HTR-8/SVneo (cell line): ENCODE data around the gene RAB44.
"Not testable (repeated sequence)": the region's sequence is repeated elsewhere in the genome, so short reads cannot be mapped to it uniquely, and the experiment has no call there.

Source experiments
- DNase-seq: peaks from one replicate; pipeline ENCODE4 v3.0.0; 2011; ENCODE audit warnings: low spot score, mixed read lengths; ENCODE audit not compliant: insufficient read length
- FAIRE-seq: peaks from 2 replicates; lab custom pipeline; 2011; peaks lifted over from hg19 to GRCh38; lab: Jason Lieb, UNC

RAB44 gene, protein sequence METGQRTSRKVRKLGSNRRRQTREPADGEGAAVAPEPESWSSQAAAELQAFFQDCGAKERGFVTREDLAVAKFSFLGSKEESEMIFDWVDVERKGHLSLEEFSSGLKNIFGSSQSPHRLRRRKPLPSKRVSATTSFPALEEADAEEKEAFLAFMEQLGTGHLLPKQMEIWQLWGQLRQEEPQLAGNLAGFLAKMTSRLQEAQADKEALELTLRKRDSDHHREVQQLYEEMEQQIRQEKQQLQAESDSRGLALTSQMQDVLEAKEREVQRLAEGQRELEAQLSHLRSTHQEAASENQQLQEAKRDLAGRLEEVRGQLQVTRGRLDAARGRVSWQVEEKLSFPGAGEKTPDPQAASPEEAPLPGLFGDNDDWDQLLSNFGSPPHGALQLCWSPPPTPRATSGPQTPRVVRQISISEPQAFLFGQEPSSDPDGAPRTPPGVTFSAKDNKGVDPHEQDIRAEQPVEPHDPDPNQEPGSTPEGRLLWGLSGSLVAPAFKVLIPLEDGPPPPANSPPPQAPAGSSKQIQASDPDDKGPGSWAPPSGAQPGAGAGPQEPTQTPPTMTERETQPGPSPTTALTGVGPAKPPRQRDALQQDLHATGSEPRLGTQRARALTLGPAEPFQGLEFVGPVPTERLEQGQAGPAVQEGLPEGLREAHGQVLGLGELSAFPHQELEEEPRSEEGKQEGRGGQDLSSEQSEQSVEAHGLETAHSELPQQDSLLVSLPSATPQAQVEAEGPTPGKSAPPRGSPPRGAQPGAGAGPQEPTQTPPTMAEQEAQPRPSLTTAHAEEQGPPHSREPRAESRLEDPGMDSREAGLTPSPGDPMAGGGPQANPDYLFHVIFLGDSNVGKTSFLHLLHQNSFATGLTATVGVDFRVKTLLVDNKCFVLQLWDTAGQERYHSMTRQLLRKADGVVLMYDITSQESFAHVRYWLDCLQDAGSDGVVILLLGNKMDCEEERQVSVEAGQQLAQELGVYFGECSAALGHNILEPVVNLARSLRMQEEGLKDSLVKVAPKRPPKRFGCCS

DNA sequence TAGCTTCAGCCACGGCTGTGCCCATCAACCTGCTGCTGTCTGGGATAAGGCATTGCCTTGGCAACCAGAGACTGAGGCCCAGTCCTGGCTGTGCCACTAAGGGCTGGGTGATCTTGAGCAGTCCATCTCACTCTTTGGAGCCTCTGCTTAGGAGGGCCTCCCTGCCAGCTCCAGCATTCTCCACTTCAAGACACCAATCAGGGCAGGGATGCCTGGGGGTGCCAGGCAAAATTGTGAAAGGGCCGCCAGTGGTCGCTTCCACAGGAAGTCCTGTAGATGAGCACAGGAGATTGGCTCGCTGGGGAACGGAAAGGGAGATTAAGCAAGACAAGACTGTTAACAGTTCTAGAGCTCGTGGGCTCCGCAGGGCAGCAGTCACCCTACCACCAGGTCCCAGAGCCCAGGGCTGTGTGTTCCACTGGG lies at the start of gene RAB44:
Gene RAB44 (plus strand): TSS at position 346 of the 423 bp plus-strand sequence. CDS start 6,410 bp downstream, outside the sequence.
- DNase-seq (no peak), FAIRE-seq (no peak)

DNA sequence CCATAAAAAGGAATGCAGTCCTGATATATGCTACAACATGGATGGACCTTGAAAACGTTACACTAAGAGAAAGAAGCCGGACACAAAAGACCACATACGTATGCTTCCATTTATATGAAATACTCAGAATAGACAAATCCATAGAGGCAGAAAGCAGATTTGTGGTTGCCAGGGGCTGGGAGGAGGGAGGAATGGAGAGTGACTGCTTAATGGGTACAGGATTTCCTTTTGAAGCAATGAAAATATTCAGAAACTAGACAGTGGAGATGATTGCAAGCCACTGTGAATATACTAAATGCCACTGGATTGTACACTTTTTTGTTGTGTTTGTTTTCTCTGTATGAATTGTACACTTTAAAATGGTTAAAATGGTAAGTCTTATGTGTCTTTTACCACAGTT lies 48.5 kb upstream of the RAB44 start:
- no peak for FAIRE-seq
- no peak for DNase-seq

GRCh38 chr6:36649701-36650484 lies 47.7 kb upstream of the RAB44 start:
- no peak for DNase-seq
- peak; percentile 28 for FAIRE-seq

DNA sequence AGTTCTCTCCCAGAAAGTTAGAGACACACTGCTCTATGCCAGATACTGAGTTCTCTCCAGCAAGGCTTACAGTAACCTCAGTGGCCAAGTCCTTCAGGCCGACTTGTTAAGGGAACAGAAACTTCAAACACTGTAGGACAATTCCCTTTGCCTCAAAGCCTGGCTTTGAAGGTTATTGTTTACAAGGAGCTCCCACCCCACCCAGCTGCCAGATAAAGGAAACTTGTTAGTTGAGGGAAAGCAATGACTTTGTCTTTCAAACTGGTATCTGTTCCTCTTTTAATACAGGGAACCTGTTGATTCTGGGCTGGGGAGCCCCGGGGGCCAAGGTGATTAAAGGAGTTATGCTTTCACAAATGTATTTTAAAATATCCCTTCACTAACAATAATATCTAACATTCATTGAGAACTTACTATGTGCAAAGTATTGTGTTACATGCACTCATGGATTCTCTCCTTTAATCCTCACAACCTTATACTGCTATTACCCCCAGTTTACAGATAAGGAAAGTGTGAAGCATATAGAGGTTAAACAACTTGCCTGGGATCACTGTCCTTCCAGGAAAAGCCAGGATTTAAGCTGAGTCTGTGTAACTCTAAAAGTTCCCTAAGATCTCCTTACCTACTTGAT lies 46.7 kb upstream of the RAB44 start:
- no peak for FAIRE-seq
- no peak for DNase-seq

GRCh38 chr6:36651659-36652379 lies 45.8 kb upstream of the RAB44 start:
- FAIRE-seq (no peak), DNase-seq (no peak)

DNA sequence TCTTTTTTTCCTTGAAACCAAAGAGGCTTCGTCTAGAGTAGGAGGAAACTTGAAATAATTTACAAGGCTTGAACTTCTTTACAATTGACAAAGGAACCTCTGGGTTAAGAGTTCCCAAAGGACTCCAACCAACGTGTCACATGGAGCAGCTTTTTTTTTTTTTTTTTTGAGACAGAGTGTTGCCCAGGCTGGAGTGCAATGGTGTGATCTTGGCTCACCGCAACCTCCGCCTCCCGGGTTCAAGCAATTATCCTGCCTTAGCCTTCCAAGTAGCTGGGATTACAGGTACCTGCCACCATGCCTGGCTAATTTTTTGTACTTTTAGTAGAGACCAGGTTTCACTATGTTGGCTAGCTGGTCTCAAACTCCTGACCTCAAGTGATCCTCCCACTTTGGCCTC lies 43.2 kb upstream of the RAB44 start:
- DNase-seq, FAIRE-seq: not testable (repeated sequence)

GRCh38 chr6:36655085-36655724 lies 42.4 kb upstream of the RAB44 start:
- no peak for DNase-seq
- no peak for FAIRE-seq

DNA sequence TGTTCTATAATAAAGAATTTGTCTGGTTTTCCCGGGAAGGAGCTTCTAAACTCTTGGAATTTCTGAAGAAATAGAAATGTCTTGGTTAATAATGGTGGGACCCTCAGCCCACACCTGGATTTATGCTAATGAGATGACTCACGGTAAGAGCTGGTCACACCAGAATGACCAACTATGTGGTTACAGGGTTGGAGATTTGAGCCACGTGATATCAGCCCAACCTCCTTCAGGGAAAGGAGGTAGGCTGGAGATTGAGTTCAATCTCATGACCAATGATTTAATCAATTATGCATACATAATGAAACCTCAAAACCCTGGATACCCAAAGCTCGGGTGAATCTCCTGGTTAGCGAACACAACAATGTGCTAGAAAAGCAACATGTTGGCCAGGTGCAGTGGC lies 41.2 kb upstream of the RAB44 start:
- DNase-seq (no peak), FAIRE-seq (no peak)

DNA sequence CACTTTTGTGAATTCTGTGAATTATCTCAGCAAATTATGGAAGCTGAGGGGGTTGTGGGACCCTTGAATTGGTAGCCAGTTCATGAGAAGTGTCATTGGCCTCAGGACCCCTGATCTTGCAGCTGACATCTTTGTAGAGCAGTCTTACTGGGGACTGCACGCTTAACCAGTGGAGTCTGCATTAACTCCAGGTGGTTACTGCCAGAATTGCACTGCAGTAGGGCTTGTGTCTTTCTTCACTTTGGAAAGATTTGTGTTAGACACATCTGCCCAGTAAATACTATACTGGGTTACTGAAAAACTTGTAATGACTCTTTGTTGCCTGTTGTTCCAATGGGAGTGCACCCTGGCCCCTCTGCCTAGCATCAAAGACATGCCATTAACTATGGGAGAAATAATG lies 40.4 kb upstream of the RAB44 start:
- DNase-seq (no peak), FAIRE-seq (no peak)

DNA sequence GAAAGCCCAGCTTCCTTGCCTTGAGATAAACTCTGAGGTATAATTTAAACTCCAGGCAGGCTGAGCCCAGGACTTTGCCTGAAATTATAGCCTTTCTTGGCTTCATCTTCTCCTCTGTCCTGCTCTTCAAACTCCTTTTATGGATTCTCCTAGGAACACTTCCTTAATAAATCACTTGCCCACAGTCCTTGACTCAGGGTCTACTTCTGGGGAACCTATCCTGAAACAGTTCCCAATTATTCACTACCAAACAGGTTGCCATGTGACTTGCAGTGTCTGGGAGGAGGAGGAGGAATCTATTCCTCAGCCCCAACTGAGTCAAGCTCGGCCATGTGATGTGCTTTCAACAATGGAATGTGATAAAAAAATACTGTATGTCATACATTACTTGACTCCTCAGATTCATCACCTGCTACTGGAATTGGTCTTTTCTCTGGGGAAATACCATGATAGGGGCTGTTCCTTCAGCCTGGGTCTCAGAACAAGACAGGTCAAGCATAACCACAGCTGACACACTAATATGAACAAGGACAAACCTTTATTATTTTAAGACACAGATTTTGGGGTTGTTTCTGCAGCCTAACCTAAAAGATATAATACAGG lies 39.6 kb upstream of the RAB44 start:
- FAIRE-seq: no peak
- DNase-seq: no peak

GRCh38 chr6:36659271-36659670 lies 38.4 kb upstream of the RAB44 start:
- no peak for DNase-seq
- FAIRE-seq: no peak

- FAIRE-seq: peak; percentile 9
- DNase-seq: no peak
These were observed 36.7 kb upstream of the RAB44 start for GRCh38 chr6:36660771-36661471.

DNA sequence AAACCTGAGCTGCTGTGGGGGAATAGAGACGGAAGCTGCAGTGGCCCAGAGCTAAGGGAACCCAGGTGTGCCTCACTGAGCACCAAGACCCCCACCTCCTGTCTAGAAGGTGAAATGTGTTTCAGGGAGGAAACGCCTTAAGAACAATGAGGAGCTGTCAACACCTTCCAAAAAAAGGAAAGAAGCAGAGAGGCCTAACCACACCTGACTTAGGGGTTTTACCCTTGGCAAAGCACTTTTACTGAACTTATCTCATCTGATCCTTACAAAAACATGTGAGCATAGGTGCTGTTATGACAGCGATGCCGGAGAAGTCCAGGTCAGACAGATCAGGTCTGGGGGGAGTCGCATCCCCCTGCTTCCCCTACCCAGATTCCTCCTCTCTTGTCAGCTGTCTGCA lies 35.2 kb upstream of the RAB44 start:
- FAIRE-seq (no peak), DNase-seq (no peak)

DNA sequence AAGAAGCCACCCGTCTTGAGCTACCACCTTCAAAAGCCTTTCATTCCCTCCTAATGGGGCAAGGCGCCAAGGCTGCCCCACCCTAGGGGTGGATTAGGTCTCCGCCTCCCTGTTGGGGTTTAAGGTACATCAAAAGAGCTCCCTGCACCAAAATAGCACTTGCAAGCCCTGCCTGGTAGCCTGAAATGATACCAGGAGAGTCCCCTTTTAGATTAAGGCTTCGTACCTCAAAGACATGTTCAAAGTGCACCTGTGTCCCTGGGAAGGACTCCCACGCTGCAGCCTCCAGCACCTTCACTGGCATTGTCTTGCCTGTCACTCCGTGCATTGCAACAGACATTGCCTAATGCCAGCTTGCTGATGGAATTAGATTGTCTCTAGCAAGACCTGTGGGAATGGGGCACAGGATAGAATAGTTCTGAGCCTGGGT lies 34.8 kb upstream of the RAB44 start:
- no peak for FAIRE-seq
- no peak for DNase-seq

DNA sequence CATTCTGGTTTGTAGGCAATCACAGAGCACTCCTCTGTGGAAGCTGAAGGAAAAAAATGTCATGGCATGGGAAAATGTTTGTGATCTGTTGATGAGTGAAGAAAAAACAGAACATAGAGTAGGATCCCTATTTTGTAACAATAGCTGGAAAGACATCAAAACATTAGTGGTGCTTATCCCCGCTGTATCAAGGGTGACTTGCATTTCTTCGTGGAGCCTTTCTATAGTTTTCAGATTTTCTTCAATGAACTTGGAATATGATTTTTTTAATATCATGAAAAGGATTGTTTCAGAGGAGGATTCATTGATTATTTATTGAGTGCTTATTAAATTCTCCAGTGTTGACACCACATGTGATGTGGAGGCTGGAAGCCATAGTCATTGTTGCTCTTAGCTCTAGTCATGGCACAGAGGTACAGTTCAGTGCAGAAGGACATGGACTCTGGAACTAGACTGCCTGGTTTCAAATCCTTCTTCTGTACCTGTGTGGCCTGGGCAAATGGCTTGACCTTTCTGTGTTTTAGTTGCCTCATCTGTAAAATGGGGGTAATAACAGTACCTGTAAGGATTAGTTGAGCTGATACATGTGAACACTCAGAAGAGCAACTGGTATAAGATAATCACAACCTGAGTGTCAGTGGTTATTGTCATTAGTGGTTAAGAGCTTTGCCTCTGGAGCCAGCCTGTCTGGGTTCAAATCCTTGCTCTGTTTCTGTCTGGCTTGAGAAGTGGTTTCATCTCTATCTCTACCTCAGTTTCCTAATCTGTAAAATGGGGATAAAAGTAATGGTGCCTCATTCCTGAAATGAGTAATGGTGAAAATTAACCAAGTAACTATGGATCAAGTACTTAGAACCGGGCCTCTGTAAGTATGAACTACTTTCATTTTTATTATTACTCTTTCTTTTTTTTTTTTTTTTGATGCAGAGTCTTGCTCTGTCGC lies 33.9 kb upstream of the RAB44 start:
- DNase-seq (no peak), FAIRE-seq (no peak)

GRCh38 chr6:36665180-36665579 lies 32.4 kb upstream of the RAB44 start:
- FAIRE-seq: no peak
- no peak for DNase-seq

- FAIRE-seq (no peak), DNase-seq (no peak)
These were observed 31.3 kb upstream of the RAB44 start for GRCh38 chr6:36666287-36666686.
